Neural crest cell (in vitro differentiated cells): ENCODE results near the gene IKZF4. TPM values are rescaled to one million over a fixed set of nuclear protein-coding genes. Genes with fewer than 3 reads are reported as not detected.
A peak's percentile ranks its signal among the peaks of the same experiment; 100 is the strongest.

ENCODE experiments used
- DNase-seq: peaks from one replicate; pipeline ENCODE4 v3.0.0; 2021; ENCODE audit warnings: low read depth, mixed read lengths, low spot score
- H3K27ac Mint-ChIP-seq: one replicate; pipeline ENCODE4 v1.8.0; 2021; ENCODE audit warnings: mild to moderate bottlenecking, mixed read lengths; ENCODE audit not compliant: unreplicated experiment
- H3K27me3 Mint-ChIP-seq: 2 replicates; pipeline ENCODE4 v1.8.0; 2021; ENCODE audit warnings: low read depth, mild to moderate bottlenecking, mixed read lengths
- H3K36me3 Mint-ChIP-seq: 2 replicates; pipeline ENCODE4 v1.8.0; 2021; ENCODE audit warnings: low read depth, mild to moderate bottlenecking, mixed read lengths
- H3K4me1 Mint-ChIP-seq: 2 replicates; pipeline ENCODE4 v1.8.0; 2021; ENCODE audit warnings: mixed read lengths
- H3K4me3 Mint-ChIP-seq: one replicate; pipeline ENCODE4 v1.8.0; 2021; ENCODE audit warnings: mild to moderate bottlenecking, mixed read lengths
- H3K9me3 Mint-ChIP-seq: 2 replicates; pipeline ENCODE4 v1.8.0; 2021; ENCODE audit warnings: mixed read lengths
- CTCF ChIP-seq: fragments of 200-600 bp; sonication (generic); conservative IDR thresholded peaks from 2 replicates; pipeline ENCODE4 v1.5.0; 2021; ENCODE audit warnings: antibody characterized with exemption, mild to moderate bottlenecking
- total RNA-seq: library from RNA; stranded (reverse); gene quantifications from 2 replicates; pipeline ENCODE4 v1.2.1, GENCODE V29; 2021

Gene IKZF4
- total RNA-seq, 1 donor from 2014 or later = 42.3 TPM

GRCh38 chr12:56034586-56035332, 13.9 kb downstream of the IKZF4 start:
- Mint-ChIP-seq H3K9me3 (no peaks in the 10 kb centered on the region), H3K27me3 (no peaks in the 10 kb centered on the region), H3K4me3 (no peak overlapping the region), H3K36me3 (peaks cover 26% of the 10 kb centered on the region), H3K4me1 (peaks cover 14% of the 10 kb centered on the region), H3K27ac (no peak overlapping the region)
- no peak for TF ChIP-seq CTCF
- DNase-seq = no peak

DNA sequence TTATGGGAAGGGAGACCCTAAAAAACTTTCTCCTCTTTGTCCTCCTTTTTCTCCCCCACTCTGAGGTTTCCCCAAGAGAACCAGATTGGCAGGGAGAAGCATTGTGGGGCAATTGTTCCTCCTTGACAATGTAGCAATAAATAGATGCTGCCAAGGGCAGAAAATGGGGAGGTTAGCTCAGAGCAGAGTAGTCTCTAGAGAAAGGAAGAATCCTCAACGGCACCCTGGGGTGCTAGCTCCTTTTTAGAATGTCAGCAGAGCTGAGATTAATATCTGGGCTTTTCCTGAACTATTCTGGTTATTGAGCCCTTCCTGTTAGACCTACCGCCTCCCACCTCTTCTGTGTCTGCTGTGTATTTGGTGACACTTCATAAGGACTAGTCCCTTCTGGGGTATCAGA, 16.3 kb downstream of the IKZF4 start:
- no peak for TF ChIP-seq CTCF
- Mint-ChIP-seq H3K4me1 (peaks cover 28% of the 10 kb centered on the region), H3K9me3 (no peaks in the 10 kb centered on the region), H3K27me3 (no peaks in the 10 kb centered on the region), H3K4me3 (no peak overlapping the region), H3K36me3 (peaks cover 19% of the 10 kb centered on the region), H3K27ac (peak overlapping the region; percentile 19)
- no peak for DNase-seq

- H3K36me3 Mint-ChIP-seq = peaks cover 18% of the 10 kb centered on the region
- no peaks in the 10 kb centered on the region for H3K27me3 Mint-ChIP-seq
- H3K9me3 Mint-ChIP-seq = no peaks in the 10 kb centered on the region
- peaks cover 35% of the 10 kb centered on the region for H3K4me1 Mint-ChIP-seq
- no peak for DNase-seq
- H3K27ac Mint-ChIP-seq = no peak overlapping the region
- no peak for TF ChIP-seq CTCF
- no peak overlapping the region for H3K4me3 Mint-ChIP-seq
These were observed 17.3 kb downstream of the IKZF4 start for GRCh38 chr12:56038022-56038655.

DNA sequence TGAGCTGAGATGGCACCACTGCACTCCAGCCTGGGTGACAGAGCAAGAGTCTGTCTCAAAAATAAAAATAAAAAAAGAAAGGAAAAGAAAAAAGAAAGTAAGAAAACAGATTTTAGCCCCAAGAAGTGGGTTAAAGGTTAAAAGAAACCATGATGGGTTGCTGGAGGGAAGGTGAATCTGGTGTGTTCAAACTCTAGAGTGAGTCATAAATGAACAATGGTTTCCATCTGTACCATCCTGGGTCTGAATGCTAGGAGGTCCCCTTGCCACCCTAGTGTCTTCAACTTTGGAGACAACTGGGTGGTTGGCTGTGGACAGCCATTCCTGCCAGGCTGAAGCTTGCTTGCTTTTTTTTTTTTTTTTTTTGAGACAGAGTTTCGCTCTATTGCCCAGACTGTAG, 19.3 kb downstream of the IKZF4 start:
- no peak for DNase-seq
- Mint-ChIP-seq H3K4me1 (peaks cover 39% of the 10 kb centered on the region), H3K27ac (no peak overlapping the region), H3K27me3 (no peaks in the 10 kb centered on the region), H3K36me3 (peaks cover 21% of the 10 kb centered on the region), H3K9me3 (no peaks in the 10 kb centered on the region), H3K4me3 (no peak overlapping the region)
- no peak for TF ChIP-seq CTCF

DNA sequence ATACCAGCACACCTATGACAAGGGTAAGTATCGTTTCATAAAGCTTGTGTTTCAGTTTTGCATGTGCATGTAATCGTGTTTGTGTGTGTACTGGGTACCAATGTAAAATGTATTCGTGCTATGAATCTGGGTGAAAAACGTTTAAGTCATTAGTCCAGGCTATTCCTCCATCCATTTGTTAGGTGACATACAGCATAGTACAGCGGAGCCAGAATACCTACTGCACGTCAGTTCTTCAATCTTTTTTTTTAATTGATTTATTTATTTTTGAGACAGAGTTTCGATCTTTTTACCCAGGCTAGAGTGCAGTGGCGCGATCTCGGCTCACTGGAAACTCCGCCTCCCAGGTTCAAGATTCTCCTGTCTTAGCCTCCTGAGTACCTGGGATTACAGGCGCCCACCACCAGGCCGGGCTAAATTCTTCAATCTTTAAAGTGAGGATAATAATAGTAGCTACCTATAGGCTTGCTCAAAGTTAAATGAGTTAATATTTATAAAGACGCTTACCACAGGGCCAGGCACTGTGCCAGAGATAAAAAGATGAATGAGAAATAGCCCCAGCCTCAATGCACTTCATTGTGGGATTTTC, 20.2 kb downstream of the IKZF4 start:
- Mint-ChIP-seq H3K9me3 (no peaks in the 10 kb centered on the region), H3K4me3 (peak overlapping the region; percentile 96), H3K4me1 (peaks cover 39% of the 10 kb centered on the region), H3K27me3 (no peaks in the 10 kb centered on the region), H3K27ac (no peak overlapping the region), H3K36me3 (peaks cover 12% of the 10 kb centered on the region)
- DNase-seq = no peak
- no peak for TF ChIP-seq CTCF
